ENCODE results near the gene FTH1. TPM values are rescaled to one million over a fixed set of nuclear protein-coding genes. Genes with fewer than 3 reads are reported as not detected.
A peak's percentile ranks its signal among the peaks of the same experiment; 100 is the strongest.

Gene FTH1
- total and polyA plus RNA-seq, 2 of the 13 experiments (the other 11 are each of a cell fraction or from before 2014, with no cell fraction given) = 607 to 760 TPM

- TF ChIP-seq ZBTB40 (IDR thresholded peaks at IDR 0.05) (no peak), ZBTB40 (CRISPR knock-in tag; IDR thresholded peaks at IDR 0.05) (no peak), ARNTL (CRISPR knock-in tag; IDR thresholded peaks at IDR 0.05) (peak; percentile 35; the same call in 1 of the 2 replicates), ZNF20 (CRISPR knock-in tag; IDR thresholded peaks at IDR 0.05) (no peak), CHD4 (IDR thresholded peaks at IDR 0.05; ENCODE audit: borderline replicate concordance, low read length) (no peak), MTA1 (CRISPR knock-in tag; IDR thresholded peaks at IDR 0.05; ENCODE audit: borderline replicate concordance) (no peak), ZFP1 (CRISPR knock-in tag; IDR thresholded peaks at IDR 0.05) (no peak; the same call in 1 of the 2 replicates), ZNF569 (CRISPR knock-in tag; IDR thresholded peaks at IDR 0.05; ENCODE audit: borderline replicate concordance) (no peak), HCFC1 (IDR thresholded peaks at IDR 0.05; ENCODE audit: low read depth, low read length) (no peak), ZNF281 (CRISPR knock-in tag; IDR thresholded peaks at IDR 0.05; ENCODE audit: borderline replicate concordance) (0 out of 2 replicates have a peak, but pooled peaks have one; percentile 34), PAXIP1 (CRISPR knock-in tag; conservative IDR thresholded peaks at IDR 0.05) (peak; percentile 85)
Measured at GRCh38 chr11:62001450-62002191, 34.2 kb upstream of the FTH1 start (continued).

Data from HepG2 (cell line).